ENCODE data around the gene MON1B. TPM values are rescaled to one million over a fixed set of nuclear protein-coding genes. Genes with fewer than 3 reads are reported as not detected.
A peak's percentile ranks its signal among the peaks of the same experiment; 100 is the strongest.

The MON1B gene
- total and polyA plus RNA-seq, 9 of the 15 experiments (the other 6 are each of a cell fraction or from before 2014, with no cell fraction given): 5.0 to 66.0 (median 12.6) TPM

DNA sequence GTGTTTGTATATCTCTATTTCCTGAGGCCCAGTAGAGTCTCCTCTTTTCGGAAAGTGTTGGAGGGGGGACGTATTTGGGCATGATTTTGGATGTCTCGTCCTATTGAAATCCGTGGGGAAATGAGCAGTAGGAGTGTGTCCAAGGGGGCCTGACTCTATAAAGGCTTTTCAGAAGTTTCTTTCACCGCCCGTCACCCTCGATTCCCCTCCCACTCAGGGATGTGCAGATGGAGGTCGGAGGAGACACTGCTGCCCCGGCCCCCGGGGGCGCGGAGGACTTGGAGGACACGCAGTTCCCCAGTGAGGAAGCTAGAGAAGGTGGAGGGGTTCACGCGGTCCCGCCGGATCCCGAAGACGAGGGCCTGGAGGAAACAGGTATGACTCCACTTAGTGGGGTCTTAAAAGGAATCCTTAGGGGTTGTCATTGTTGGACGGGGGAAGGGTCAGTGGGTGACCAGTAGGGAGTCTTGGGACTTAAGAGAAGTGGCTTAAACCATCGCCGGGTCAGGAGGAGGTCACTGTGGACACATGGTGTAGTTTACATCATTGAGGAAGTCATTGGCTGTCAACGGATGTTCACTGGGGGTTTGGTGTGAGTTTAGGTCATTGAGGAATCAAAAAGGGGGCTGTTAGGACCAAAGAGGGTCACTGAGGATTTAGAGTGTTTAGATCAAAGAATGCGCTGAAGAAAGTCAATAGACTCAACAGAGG lies 424 bp downstream of the MON1B start (continued):
- TF ChIP-seq HNRNPK (IDR thresholded peaks at IDR 0.05; ENCODE audit: low read depth, low read length, poor library complexity, severe bottlenecking) (no peak), ILF3 (IDR thresholded peaks at IDR 0.05; ENCODE audit: borderline replicate concordance) (no peak), GTF2E2 (tag; IDR thresholded peaks at IDR 0.05) (peak; percentile 85; the same call in 1 of the 2 replicates), EGR1 (conservative IDR thresholded peaks at IDR 0.05) (no peak), ZNF23 (CRISPR knock-in tag; IDR thresholded peaks at IDR 0.05) (no peak), MECOM (CRISPR knock-in tag; IDR thresholded peaks at IDR 0.05) (no peak), ZNF165 (CRISPR knock-in tag; IDR thresholded peaks at IDR 0.05; ENCODE audit: borderline replicate concordance) (no peak), GABPA (tag; conservative IDR thresholded peaks at IDR 0.05; ENCODE audit: low read depth) (peak; percentile 85), ZC3H11A (IDR thresholded peaks at IDR 0.05; ENCODE audit: low read depth, low read length) (no peak), FOXM1 (IDR thresholded peaks at IDR 0.05; ENCODE audit: low read depth) (no peak), FOXM1 (CRISPR knock-in tag; IDR thresholded peaks at IDR 0.05; ENCODE audit: low read depth) (0 out of 2 replicates have a peak, but pooled peaks have one; percentile 53), ZFP36 (IDR thresholded peaks at IDR 0.05; ENCODE audit: low read depth, low read length, partially characterized antibody) (no peak), ZNF175 (CRISPR knock-in tag; IDR thresholded peaks at IDR 0.05; ENCODE audit: low read depth) (peak; percentile 73; the same call in 1 of the 2 replicates)
- TF ChIP-seq, protein P1, sequence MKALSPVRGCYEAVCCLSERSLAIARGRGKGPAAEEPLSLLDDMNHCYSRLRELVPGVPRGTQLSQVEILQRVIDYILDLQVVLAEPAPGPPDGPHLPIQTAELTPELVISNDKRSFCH (CRISPR knock-in tag; IDR thresholded peaks at IDR 0.05): no peak
- TF ChIP-seq, protein P1 (tag; IDR thresholded peaks at IDR 0.05): no peak
- TF ChIP-seq, protein P2, sequence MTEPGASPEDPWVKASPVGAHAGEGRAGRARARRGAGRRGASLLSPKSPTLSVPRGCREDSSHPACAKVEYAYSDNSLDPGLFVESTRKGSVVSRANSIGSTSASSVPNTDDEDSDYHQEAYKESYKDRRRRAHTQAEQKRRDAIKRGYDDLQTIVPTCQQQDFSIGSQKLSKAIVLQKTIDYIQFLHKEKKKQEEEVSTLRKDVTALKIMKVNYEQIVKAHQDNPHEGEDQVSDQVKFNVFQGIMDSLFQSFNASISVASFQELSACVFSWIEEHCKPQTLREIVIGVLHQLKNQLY (CRISPR knock-in tag; conservative IDR thresholded peaks at IDR 0.05): no peak
- TF ChIP-seq, protein P3, sequence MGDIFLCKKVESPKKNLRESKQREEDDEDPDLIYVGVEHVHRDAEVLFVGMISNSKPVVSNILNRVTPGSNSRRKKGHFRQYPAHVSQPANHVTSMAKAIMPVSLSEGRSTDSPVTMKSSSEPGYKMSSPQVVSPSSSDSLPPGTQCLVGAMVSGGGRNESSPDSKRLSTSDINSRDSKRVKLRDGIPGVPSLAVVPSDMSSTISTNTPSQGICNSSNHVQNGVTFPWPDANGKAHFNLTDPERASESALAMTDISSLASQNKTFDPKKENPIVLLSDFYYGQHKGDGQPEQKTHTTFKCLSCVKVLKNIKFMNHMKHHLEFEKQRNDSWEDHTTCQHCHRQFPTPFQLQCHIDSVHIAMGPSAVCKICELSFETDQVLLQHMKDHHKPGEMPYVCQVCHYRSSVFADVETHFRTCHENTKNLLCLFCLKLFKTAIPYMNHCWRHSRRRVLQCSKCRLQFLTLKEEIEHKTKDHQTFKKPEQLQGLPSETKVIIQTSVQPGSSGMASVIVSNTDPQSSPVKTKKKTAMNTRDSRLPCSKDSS (IDR thresholded peaks at IDR 0.05; ENCODE audit: low read depth, partially characterized antibody): no peak
- TF ChIP-seq, protein P4, sequence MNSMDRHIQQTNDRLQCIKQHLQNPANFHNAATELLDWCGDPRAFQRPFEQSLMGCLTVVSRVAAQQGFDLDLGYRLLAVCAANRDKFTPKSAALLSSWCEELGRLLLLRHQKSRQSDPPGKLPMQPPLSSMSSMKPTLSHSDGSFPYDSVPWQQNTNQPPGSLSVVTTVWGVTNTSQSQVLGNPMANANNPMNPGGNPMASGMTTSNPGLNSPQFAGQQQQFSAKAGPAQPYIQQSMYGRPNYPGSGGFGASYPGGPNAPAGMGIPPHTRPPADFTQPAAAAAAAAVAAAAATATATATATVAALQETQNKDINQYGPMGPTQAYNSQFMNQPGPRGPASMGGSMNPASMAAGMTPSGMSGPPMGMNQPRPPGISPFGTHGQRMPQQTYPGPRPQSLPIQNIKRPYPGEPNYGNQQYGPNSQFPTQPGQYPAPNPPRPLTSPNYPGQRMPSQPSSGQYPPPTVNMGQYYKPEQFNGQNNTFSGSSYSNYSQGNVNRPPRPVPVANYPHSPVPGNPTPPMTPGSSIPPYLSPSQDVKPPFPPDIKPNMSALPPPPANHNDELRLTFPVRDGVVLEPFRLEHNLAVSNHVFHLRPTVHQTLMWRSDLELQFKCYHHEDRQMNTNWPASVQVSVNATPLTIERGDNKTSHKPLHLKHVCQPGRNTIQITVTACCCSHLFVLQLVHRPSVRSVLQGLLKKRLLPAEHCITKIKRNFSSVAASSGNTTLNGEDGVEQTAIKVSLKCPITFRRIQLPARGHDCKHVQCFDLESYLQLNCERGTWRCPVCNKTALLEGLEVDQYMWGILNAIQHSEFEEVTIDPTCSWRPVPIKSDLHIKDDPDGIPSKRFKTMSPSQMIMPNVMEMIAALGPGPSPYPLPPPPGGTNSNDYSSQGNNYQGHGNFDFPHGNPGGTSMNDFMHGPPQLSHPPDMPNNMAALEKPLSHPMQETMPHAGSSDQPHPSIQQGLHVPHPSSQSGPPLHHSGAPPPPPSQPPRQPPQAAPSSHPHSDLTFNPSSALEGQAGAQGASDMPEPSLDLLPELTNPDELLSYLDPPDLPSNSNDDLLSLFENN (IDR thresholded peaks at IDR 0.05; ENCODE audit: low read depth in 2 of 2, low read length in 2 of 2): 0 out of 4 replicates have a peak, but pooled peaks of 1 of the 2 experiments have one; percentile 44
- TF ChIP-seq, protein P5, sequence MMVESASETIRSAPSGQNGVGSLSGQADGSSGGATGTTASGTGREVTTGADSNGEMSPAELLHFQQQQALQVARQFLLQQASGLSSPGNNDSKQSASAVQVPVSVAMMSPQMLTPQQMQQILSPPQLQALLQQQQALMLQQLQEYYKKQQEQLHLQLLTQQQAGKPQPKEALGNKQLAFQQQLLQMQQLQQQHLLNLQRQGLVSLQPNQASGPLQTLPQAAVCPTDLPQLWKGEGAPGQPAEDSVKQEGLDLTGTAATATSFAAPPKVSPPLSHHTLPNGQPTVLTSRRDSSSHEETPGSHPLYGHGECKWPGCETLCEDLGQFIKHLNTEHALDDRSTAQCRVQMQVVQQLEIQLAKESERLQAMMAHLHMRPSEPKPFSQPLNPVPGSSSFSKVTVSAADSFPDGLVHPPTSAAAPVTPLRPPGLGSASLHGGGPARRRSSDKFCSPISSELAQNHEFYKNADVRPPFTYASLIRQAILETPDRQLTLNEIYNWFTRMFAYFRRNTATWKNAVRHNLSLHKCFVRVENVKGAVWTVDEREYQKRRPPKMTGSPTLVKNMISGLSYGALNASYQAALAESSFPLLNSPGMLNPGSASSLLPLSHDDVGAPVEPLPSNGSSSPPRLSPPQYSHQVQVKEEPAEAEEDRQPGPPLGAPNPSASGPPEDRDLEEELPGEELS (CRISPR knock-in tag; IDR thresholded peaks at IDR 0.05; ENCODE audit: borderline replicate concordance): no peak

Data from K562 (cell line).